BLaER1 (cell line): Measurements from ENCODE around the gene PARD6G.

Experiments used
- H3K27ac ChIP-seq: shearing (Covaris generic); formaldehyde crosslinking; 2 replicates; pipeline ENCODE4 v1.8.1; 2022
- H3K27me3 ChIP-seq: shearing (Covaris generic); formaldehyde crosslinking; 2 replicates; pipeline ENCODE4 v1.8.1; 2022
- H3K36me3 ChIP-seq: shearing (Covaris generic); formaldehyde crosslinking; 2 replicates; pipeline ENCODE4 v1.8.1; 2022
- H3K4me1 ChIP-seq: shearing (Covaris generic); formaldehyde crosslinking; 2 replicates; pipeline ENCODE4 v1.8.1; 2022
- H3K4me2 ChIP-seq: shearing (Covaris generic); formaldehyde crosslinking; 2 replicates; pipeline ENCODE4 v1.8.1; 2022
- H3K4me3 ChIP-seq: shearing (Covaris generic); formaldehyde crosslinking; 2 replicates; pipeline ENCODE4 v1.8.1; 2022
- H3K9ac ChIP-seq: shearing (Covaris generic); formaldehyde crosslinking; 2 replicates; pipeline ENCODE4 v1.8.1; 2022
- H3K9me3 ChIP-seq: shearing (Covaris generic); formaldehyde crosslinking; 2 replicates; pipeline ENCODE4 v1.8.1; 2022
- H4K20me1 ChIP-seq: shearing (Covaris generic); formaldehyde crosslinking; 2 replicates; pipeline ENCODE4 v1.8.1; 2022
- Cebpa-rat ChIP-seq: shearing (Covaris generic); IDR thresholded peaks from 2 replicates; pipeline ENCODE4 v1.8.1; 2022

The PARD6G gene

DNA sequence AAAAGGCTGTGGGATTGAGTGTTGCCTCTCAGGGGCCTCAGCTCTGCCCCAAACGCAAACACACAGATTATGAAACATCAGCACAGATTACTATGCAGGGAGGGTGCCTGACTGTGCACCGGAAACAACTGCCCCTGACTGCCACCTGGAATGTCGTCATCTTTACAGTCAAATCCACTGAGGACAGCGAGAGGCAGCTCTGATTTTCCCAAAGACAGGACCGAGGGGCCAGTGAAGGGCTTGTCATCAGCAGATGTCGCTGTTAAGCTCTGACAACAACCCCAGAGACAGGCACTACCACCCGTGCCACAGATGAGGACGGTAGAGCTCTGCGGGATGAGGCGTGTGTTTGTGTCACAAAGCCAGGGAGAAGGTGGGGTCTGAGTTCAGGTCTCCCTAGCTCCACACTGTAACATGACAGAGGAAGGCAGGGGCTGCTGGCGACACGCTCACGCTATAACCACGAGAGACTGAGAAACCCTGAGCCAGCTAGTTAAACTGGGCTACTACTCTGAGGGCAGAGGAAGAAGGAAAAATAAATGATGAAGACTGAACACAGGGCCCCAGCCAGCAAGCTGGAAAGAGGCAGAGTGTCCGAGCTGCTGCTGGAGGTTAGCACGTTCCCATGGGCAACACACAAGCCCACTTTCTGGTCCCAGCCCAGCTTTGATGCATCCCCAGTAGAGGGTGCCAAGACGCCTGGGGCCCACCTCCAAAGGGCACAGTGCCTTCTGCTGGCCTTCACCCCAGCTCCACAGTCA lies 47.0 kb downstream of the PARD6G start:
- Histone ChIP-seq H3K27ac (peak overlapping the region; percentile 30; the same call in 1 of the 2 replicates), H3K36me3 (no peaks in the 10 kb centered on the region), H4K20me1 (no peaks in the 10 kb centered on the region), H3K9me3 (no peaks in the 10 kb centered on the region), H3K4me2 (peak overlapping the region; percentile 24; the same call in 1 of the 2 replicates), H3K9ac (no peak overlapping the region), H3K4me1 (peaks cover 16% of the 10 kb centered on the region), H3K27me3 (no peaks in the 10 kb centered on the region), H3K4me3 (no peak overlapping the region)
- no peak for TF ChIP-seq Cebpa-rat

DNA sequence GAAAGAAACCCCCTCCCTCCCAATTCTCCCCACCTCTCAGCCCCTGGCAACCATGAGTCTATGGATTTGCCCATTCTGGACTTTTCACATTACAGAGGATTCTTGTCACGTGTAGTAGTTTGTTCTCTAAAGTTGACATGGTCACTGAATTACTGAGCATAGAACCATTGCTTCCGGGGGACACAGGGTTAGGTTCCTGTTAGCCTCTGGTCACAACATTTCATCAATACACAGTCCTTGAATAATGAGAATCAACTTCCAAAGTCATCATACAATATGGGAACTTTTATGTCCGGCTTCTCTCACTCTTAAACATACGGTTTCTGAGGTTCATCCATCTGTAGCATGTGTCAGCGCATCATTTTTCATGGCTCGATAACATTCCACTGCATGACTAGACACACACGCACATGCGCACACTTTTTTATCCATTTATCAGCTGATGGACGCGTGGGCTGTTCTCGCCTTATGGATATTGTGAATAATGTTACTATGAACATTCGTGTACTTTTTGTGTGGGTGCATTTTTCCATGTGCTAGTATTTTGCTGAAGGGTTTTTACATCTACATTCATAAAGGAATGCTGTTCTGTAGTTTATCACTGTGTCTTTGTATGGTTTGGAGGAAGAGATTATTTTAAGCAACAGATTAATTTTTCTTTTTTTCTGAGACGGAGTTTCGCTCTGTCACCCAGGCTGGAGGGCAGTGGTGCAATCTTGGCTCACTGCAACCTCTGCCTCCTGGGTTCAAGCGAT lies 48.1 kb downstream of the PARD6G start:
- Histone ChIP-seq H3K9me3 (no peaks in the 10 kb centered on the region), H3K27ac (no peak overlapping the region), H4K20me1 (no peaks in the 10 kb centered on the region), H3K4me3 (no peak overlapping the region), H3K9ac (no peak overlapping the region), H3K4me2 (no peak overlapping the region), H3K27me3 (no peaks in the 10 kb centered on the region), H3K36me3 (no peaks in the 10 kb centered on the region), H3K4me1 (peaks cover 26% of the 10 kb centered on the region)
- TF ChIP-seq Cebpa-rat, result no peak

DNA sequence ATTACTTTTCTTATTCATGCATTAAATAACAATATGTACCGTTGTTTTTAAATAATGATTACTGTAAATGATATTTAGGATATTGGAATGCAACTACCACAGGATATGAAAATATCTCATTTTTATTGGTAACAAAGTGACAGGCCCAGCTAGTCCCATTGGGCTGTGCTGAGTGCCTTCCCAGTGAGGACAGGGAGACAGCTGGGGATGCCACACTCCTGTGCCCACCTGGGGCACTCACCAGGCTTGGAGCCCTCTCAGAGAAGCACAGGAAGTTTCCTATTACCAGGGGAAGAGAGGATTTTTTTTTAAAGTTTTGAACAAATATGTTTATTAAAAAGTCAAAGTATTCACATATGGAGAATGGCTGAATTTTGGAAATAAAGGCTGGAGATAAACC lies 48.9 kb downstream of the PARD6G start:
- no peak overlapping the region for H3K4me2 ChIP-seq
- peaks cover 26% of the 10 kb centered on the region for H3K4me1 ChIP-seq
- H4K20me1 ChIP-seq, result no peaks in the 10 kb centered on the region
- H3K9ac ChIP-seq, result no peak overlapping the region
- H3K9me3 ChIP-seq, result no peaks in the 10 kb centered on the region
- H3K36me3 ChIP-seq, result no peaks in the 10 kb centered on the region
- no peak overlapping the region for H3K4me3 ChIP-seq
- no peaks in the 10 kb centered on the region for H3K27me3 ChIP-seq
- H3K27ac ChIP-seq, result no peak overlapping the region
- no peak for TF ChIP-seq Cebpa-rat

DNA sequence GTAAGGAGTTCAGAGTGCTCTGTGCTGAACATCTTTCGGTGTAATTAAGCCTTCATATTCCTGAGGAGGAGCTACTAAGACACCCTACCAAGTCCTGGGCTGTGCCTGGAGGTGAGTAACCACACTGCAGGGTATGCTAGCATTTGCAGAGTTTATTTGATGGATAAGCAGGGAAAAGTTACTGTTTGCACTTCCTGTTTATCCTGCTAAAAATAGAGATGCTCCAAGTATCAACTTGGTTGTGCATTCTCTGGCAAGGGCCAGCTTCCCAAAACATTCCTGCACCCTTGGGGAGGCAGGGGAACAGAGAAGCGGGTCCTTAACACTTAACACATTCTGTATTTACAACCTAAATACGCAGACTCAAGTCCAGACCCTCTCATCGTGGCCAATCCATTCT lies 49.8 kb downstream of the PARD6G start:
- H3K9me3 ChIP-seq, result no peaks in the 10 kb centered on the region
- H3K4me1 ChIP-seq, result peaks cover 32% of the 10 kb centered on the region
- 0 out of 2 replicates have a peak, but pooled peaks cover 6% of the 10 kb centered on the region for H3K36me3 ChIP-seq
- no peak overlapping the region for H3K4me2 ChIP-seq
- no peak overlapping the region for H3K4me3 ChIP-seq
- H4K20me1 ChIP-seq, result no peaks in the 10 kb centered on the region
- H3K27me3 ChIP-seq, result no peaks in the 10 kb centered on the region
- no peak overlapping the region for H3K9ac ChIP-seq
- H3K27ac ChIP-seq, result no peak overlapping the region
- TF ChIP-seq Cebpa-rat, result no peak

DNA sequence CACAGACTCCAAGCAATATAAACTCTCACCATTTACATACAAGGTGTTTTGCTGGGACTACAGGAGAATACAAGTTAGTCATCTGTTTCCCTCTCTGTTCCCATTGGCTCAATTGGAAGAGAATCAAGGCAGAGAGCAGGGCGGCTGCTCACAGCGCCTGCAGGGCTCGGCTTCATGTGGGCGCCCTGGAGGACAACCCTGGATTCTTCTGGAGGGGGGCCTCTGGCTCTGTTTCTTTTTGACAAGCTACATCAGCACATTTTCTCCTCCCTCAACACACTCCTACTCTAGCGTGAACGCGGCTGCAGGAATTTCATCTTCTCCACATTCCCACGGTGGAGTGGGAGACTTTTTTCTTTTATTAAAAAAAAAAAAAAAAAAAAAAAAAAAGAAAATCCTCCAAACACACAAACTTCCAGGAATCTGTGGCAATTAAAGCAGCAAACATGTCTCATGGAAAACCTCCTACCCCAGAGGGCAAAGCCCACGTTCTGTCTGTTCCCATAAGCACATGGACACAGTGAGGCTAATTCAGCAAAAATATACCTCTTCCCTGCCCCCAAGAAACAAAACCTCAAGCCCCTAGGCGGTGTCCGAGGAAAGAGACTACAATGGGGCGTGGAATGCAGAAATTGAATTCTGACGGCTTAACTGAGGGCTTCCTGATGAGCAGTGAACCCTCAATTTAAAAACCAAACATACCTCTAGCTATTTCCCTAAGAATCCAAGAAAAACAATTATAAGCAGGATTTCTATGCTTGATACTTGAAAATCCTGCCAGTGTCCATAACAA lies 50.6 kb downstream of the PARD6G start:
- no peaks in the 10 kb centered on the region for H4K20me1 ChIP-seq

DNA sequence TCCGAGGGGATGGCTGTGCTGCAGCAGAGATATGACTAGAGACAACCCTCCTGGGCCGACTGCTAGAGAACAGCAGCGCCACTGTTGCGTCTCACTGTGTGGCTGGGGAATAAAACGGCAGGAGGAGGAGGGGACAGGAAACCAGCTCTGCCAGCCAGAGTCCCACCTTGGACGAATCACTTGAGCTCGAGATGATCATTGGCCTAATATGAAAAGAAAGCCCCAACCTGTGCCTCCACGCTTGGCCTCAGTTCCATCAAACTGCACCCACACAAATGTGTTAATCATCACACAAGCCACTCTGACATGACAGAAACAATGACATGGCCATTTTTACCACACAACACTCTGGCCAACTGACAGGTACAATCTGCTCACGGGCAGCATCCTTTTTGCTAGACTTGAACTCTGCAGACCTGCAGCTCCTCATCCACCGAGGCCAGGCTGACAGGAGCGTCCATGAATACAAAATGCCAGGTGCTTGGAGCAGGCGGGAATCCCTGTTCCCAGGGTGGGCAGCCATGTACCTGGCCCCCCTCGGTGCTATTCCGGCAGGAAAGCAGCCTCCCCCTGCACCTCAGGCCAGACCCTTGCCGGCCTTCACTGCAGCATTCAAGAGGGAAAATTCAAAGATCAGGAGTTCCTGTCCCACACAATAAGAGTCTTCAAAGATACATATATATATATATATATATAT lies 52.3 kb downstream of the PARD6G start:
- TF ChIP-seq Cebpa-rat, result no peak
- 0 out of 2 replicates have a peak, but pooled peaks cover 6% of the 10 kb centered on the region for H3K36me3 ChIP-seq
- no peak overlapping the region for H3K4me3 ChIP-seq
- H3K27ac ChIP-seq, result no peak overlapping the region
- H3K9ac ChIP-seq, result no peak overlapping the region
- H3K27me3 ChIP-seq, result no peaks in the 10 kb centered on the region
- H3K4me1 ChIP-seq, result peaks cover 20% of the 10 kb centered on the region
- no peaks in the 10 kb centered on the region for H3K9me3 ChIP-seq
- peak overlapping the region; percentile 35 for H3K4me2 ChIP-seq
- H4K20me1 ChIP-seq, result no peaks in the 10 kb centered on the region

More for the DNA sequence above, 50.6 kb downstream of the PARD6G start:
- Histone ChIP-seq H3K27me3 (no peaks in the 10 kb centered on the region), H3K36me3 (0 out of 2 replicates have a peak, but pooled peaks cover 6% of the 10 kb centered on the region), H3K4me3 (no peak overlapping the region), H3K4me2 (no peak overlapping the region), H3K27ac (no peak overlapping the region), H3K9ac (no peak overlapping the region), H3K9me3 (no peaks in the 10 kb centered on the region), H3K4me1 (peaks cover 34% of the 10 kb centered on the region)
- TF ChIP-seq Cebpa-rat, result no peak

DNA sequence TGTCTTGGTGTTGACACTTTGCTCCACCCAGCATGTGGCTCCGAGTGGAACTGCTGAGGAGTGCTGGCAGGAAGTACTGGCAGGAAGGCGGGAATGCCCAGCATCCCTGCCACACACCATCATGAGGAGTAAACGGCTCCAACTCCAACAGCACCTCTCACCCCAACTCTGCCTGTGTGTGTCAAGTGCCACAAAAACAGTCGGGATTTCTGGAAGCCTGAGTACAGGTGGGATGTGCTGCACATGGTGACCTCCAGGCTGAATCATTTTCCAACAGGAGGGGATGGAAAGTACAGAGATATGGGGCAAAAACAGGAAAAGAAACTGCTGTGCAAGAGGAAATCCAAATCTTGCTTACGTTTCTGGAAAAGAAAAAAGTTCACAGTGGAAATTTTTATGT lies 53.6 kb downstream of the PARD6G start:
- H3K27me3 ChIP-seq, result no peaks in the 10 kb centered on the region

DNA sequence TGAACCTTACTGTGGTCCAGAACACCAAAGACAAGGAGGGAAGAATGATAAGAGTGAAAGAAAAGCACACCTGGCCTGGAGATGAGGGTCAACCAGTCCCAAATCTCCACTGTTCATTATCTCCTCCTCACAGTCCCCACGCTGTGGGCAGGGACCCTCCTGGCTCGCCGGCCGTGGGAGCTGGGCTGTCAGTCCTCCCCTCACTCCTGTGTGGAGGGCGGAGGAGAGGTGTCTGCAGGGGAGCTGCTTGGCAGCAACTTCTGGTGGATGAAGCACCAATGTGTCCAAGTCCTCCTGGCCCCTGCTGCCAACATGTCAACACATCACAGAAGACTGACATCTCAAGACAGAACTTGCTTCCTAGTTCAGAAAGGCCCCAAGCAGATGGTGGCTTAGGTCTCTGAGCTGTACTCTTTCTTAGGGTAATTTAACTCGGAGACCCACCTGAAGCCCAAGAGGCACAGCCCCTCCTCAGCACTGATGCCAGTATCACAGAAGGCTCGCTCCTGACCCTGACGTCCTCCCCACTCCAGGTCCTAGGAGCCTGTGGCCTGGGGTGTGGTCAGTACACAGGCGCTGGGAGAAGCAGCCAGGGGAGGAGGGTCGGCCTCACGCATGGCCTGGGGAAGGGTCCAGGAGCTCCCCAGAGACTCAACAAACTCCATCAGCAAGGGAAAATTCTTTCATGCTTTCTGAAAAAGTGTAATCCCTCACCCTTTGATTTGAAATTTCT lies 54.5 kb downstream of the PARD6G start:
- no peaks in the 10 kb centered on the region for H3K9me3 ChIP-seq
- no peaks in the 10 kb centered on the region for H4K20me1 ChIP-seq
- peaks cover 20% of the 10 kb centered on the region for H3K4me1 ChIP-seq
- H3K27ac ChIP-seq, result no peak overlapping the region
- no peak for TF ChIP-seq Cebpa-rat
- H3K9ac ChIP-seq, result no peak overlapping the region
- peak overlapping the region; percentile 44 for H3K4me2 ChIP-seq
- 0 out of 2 replicates have a peak, but pooled peaks cover 6% of the 10 kb centered on the region for H3K36me3 ChIP-seq
- no peaks in the 10 kb centered on the region for H3K27me3 ChIP-seq
- no peak overlapping the region for H3K4me3 ChIP-seq

More for the DNA sequence above, 53.6 kb downstream of the PARD6G start:
- Histone ChIP-seq H3K4me3 (no peak overlapping the region), H3K9me3 (no peaks in the 10 kb centered on the region), H3K36me3 (0 out of 2 replicates have a peak, but pooled peaks cover 6% of the 10 kb centered on the region), H3K9ac (no peak overlapping the region), H3K27ac (no peak overlapping the region), H3K4me1 (peaks cover 20% of the 10 kb centered on the region), H3K4me2 (no peak overlapping the region), H4K20me1 (no peaks in the 10 kb centered on the region)
- no peak for TF ChIP-seq Cebpa-rat
